Right renal pelvis (tissue), 4 donors: ENCODE results near the gene ZC3HAV1L. TPM values are rescaled to one million over a fixed set of nuclear protein-coding genes. Genes with fewer than 3 reads are reported as not detected.

Experiments used
- polyA plus RNA-seq, 4 donors: library from polyadenylated mRNA; unstranded; fragments of 120-200 nt; gene quantifications; one replicate each; pipeline ENCODE4 v1.2.1, GENCODE V29; 2013; ENCODE audit not compliant: insufficient read length in 4 of 4

The ZC3HAV1L gene
- polyA plus RNA-seq, 4 donors, result 16.5 to 20.2 (median 18.1) TPM

Other genes with a start within 250 kb of the ZC3HAV1L start
- gene TMEM213, start 238.0 kb downstream of the ZC3HAV1L start, polyA plus RNA-seq, result 10 to 100 TPM; 44.4 to 49.6 (median 47.3) TPM
- gene ATP6V0A4, start 237.8 kb downstream of the ZC3HAV1L start, polyA plus RNA-seq, result 10 to 100 TPM; 67.5 to 80.5 (median 76.9) TPM
- gene KIAA1549, start 54.7 kb downstream of the ZC3HAV1L start, polyA plus RNA-seq, result 10 to 100 TPM; 12.2 to 14.0 (median 13.5) TPM
- gene ZC3HAV1, start 73.7 kb upstream of the ZC3HAV1L start, polyA plus RNA-seq, result 10 to 100 TPM; 17.4 to 23.8 (median 19.8) TPM
- 10 to 100 TPM; 11.6 to 17.1 (median 12.5) TPM for gene UBN2, start 195.2 kb upstream of the ZC3HAV1L start, polyA plus RNA-seq